PC-3 (cell line): Measurements from ENCODE around the gene ANKS1B. TPM values are rescaled to one million over a fixed set of nuclear protein-coding genes. Genes with fewer than 3 reads are reported as not detected.

Experiments
- ATAC-seq: fragments of 200-7000 bp; cut with Tn5 transposase; 2 replicates; pipeline ENCODE4 v1.9.1; 2020; ENCODE audit warnings: mild to moderate bottlenecking, moderate library complexity
- BruUV-seq: library from RNA; stranded (reverse); fragments of 400-500 nt; replicated peaks from 2 replicates; lab custom pipeline; 2021; lab: Mats Ljungman, UMichigan
- CTCF ChIA-PET: fragments of 300-600 bp; sonication (Branson Sonifier 250); formaldehyde crosslinking; loops from one replicate; lab custom pipeline; 2022; ENCODE audit warnings: antibody characterized with exemption; lab: Charles Lee
- POLR2A ChIA-PET: fragments of 300-600 bp; sonication (Branson Sonifier 250); formaldehyde crosslinking; loops from one replicate; lab custom pipeline; 2022; ENCODE audit warnings: antibody characterized with exemption; ENCODE audit not compliant: unreplicated experiment; lab: Charles Lee
- DNase-seq: peaks from one replicate; pipeline ENCODE4 v3.0.0-alpha.2; 2015
- H2AFZ ChIP-seq: fragments of 300-600 bp; sonication (generic); 2 replicates; pipeline ENCODE4 v1.6.0; 2016; ENCODE audit warnings: antibody characterized with exemption, low read length
- H3F3A ChIP-seq: fragments of 300-600 bp; sonication (generic); one replicate; pipeline ENCODE4 v1.6.0; 2017; ENCODE audit warnings: antibody characterized with exemption, low read length, control low read depth, mild to moderate bottlenecking; ENCODE audit not compliant: unreplicated experiment
- H3K27ac ChIP-seq: fragments of 300-600 bp; sonication (generic); 2 replicates; pipeline ENCODE4 v1.5.1; 2016; ENCODE audit warnings: mild to moderate bottlenecking, low read length
- H3K27me3 ChIP-seq: fragments of 300-600 bp; sonication (generic); 2 replicates; pipeline ENCODE4 v1.6.1; 2016; ENCODE audit warnings: low read length, mixed read lengths
- H3K36me3 ChIP-seq: fragments of 300-600 bp; sonication (generic); 2 replicates; pipeline ENCODE4 v1.6.1; 2016; ENCODE audit warnings: low read depth, mixed run types, low read length, mixed read lengths
- H3K4me1 ChIP-seq: fragments of 300-600 bp; sonication (generic); 2 replicates; pipeline ENCODE4 v1.5.1; 2016; ENCODE audit warnings: low read length; ENCODE audit not compliant: insufficient read depth
- H3K4me2 ChIP-seq: fragments of 300-600 bp; sonication (generic); 2 replicates; pipeline ENCODE4 v1.6.0; 2016; ENCODE audit warnings: low read length
- H3K4me3 ChIP-seq: fragments of 300-600 bp; sonication (generic); 2 replicates; pipeline ENCODE4 v1.5.1; 2016; ENCODE audit warnings: mild to moderate bottlenecking, low read length, mixed read lengths
- H3K79me2 ChIP-seq: fragments of 300-600 bp; sonication (generic); 2 replicates; pipeline ENCODE4 v1.6.1; 2017; ENCODE audit warnings: low read length, mixed read lengths
- H3K9ac ChIP-seq: fragments of 300-600 bp; sonication (generic); 2 replicates; pipeline ENCODE4 v1.6.0; 2016; ENCODE audit warnings: mild to moderate bottlenecking, low read length
- H3K9me2 ChIP-seq: fragments of 300-600 bp; sonication (generic); replicated peaks from 2 replicates; pipeline ENCODE4 v1.6.1; 2016; ENCODE audit warnings: mixed run types, low read length, mixed read lengths
- H3K9me3 ChIP-seq: fragments of 300-600 bp; sonication (generic); 2 replicates; pipeline ENCODE4 v1.6.1; 2016; ENCODE audit warnings: low read length, mixed read lengths
- H4K20me1 ChIP-seq: fragments of 300-600 bp; sonication (generic); 2 replicates; pipeline ENCODE4 v1.6.1; 2016; ENCODE audit warnings: low read length, mixed read lengths
- EZH2 ChIP-seq: fragments of 300-600 bp; sonication (generic); IDR thresholded peaks from one replicate; pipeline ENCODE4 v1.6.1; 2017; ENCODE audit warnings: antibody characterized with exemption, mild to moderate bottlenecking, low read length; ENCODE audit not compliant: unreplicated experiment
- EZH2phosphoT487 ChIP-seq: fragments of 300-600 bp; sonication (generic); IDR thresholded peaks from 2 replicates; pipeline ENCODE4 v1.6.1; 2018; ENCODE audit warnings: mild to moderate bottlenecking, antibody characterized with exemption, low read length, borderline replicate concordance
- intact Hi-C: fragments of 100-400 bp; cut with micrococcal nuclease; formaldehyde crosslinking; loops from 2 replicates; pipeline ENCODE4 v1.9.0; 2023
- total RNA-seq: library from RNA; depleted of rRNA; stranded (reverse); fragments of >200 nt; gene quantifications from 2 replicates; pipeline ENCODE4 v1.2.3, GENCODE V29; 2014
- TF ChIP-seq, protein P1 (sequence below): fragments of 300-600 bp; sonication (generic); conservative IDR thresholded peaks from 2 replicates; pipeline ENCODE4 v1.5.1; 2017; ENCODE audit warnings: antibody characterized with exemption, low read depth, mild to moderate bottlenecking, low read length

Gene ANKS1B
- total RNA-seq, 1 experiment from 2014 or later = 0.07 TPM

DNA sequence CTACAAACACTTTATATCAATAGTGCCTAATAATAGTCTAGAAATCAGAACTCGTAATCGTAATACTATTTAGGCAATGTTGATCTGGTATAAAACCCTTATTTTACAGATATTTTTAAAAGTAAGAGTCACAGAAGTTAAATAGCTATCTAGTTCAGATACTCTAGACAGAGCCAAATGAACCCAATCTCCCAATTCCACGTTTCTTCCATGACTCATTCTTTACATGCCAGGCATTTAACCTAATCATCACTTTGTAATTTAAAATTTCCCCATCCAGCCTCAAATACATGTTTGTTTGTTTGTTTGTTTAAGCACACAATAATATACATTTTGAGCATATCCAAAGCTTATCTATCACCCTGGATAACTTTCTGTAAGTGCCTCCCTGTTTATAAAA, 373.6 kb downstream of the ANKS1B start:
- no peak for TF ChIP-seq EZH2phosphoT487
- TF ChIP-seq, protein P1, sequence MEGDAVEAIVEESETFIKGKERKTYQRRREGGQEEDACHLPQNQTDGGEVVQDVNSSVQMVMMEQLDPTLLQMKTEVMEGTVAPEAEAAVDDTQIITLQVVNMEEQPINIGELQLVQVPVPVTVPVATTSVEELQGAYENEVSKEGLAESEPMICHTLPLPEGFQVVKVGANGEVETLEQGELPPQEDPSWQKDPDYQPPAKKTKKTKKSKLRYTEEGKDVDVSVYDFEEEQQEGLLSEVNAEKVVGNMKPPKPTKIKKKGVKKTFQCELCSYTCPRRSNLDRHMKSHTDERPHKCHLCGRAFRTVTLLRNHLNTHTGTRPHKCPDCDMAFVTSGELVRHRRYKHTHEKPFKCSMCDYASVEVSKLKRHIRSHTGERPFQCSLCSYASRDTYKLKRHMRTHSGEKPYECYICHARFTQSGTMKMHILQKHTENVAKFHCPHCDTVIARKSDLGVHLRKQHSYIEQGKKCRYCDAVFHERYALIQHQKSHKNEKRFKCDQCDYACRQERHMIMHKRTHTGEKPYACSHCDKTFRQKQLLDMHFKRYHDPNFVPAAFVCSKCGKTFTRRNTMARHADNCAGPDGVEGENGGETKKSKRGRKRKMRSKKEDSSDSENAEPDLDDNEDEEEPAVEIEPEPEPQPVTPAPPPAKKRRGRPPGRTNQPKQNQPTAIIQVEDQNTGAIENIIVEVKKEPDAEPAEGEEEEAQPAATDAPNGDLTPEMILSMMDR = no peak
- TF ChIP-seq EZH2 = no peak

DNA sequence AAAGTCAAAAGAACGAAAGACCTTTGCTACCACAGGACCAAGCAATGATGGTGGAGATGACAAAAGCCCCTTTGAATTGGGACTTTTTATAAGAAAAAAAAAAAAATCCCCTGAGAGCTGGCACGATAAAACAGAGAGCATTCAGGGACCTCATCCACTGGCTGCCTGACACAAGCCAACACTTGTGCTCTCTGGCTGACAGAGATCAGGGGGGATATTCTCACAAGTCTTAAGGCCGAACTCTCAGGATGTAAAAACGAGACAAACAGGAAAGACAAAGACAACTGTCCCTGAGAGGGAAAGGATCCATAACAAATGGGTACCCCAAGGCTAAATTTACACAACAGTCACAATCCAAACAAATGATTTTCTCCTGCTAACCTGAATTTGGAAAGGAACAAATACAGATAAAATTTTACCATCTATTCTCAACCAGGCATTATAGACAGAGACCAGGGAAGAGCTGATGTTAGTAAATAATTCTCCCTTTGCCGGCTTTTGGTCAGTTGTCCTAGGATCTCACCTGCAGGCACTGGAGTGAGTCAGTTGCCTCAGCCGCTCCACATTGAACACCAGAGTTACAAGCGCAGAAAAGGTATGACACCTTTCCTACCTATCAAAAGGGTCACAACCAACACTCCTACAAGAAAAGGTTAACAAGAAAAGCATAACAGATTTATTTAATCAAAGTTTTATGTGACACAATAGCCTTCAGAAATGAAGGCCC, 375.1 kb downstream of the ANKS1B start:
- ChIA-PET POLR2A (no interaction called here), CTCF (no interaction called here)
- no peak overlapping the region for H3K4me2 ChIP-seq
- no peaks in the 10 kb centered on the region for H3K36me3 ChIP-seq
- no peak overlapping the region for H3K4me3 ChIP-seq
- H3K9me2 ChIP-seq = no peaks in the 10 kb centered on the region
- H4K20me1 ChIP-seq = no peaks in the 10 kb centered on the region
- no peaks in the 10 kb centered on the region for H3K4me1 ChIP-seq
- TF ChIP-seq EZH2 (no peak), EZH2phosphoT487 (no peak)
- TF ChIP-seq, protein P1 = no peak
- no peaks in the 10 kb centered on the region for H3K27me3 ChIP-seq
- intact Hi-C loops = no loop called here
- no peak overlapping the region for H2AFZ ChIP-seq
- no peaks in the 10 kb centered on the region for H3K9me3 ChIP-seq
- ATAC-seq = no peak; the same call in 1 of the 2 replicates
- DNase-seq = no peak
- H3K27ac ChIP-seq = no peak overlapping the region
- H3K9ac ChIP-seq = no peak overlapping the region
- H3K79me2 ChIP-seq = no peaks in the 10 kb centered on the region
- BruUV-seq = no TSS peak
- no peaks in the 10 kb centered on the region for H3F3A ChIP-seq

More for the DNA sequence above, 373.6 kb downstream of the ANKS1B start:
- H2AFZ ChIP-seq = no peak overlapping the region
- CTCF ChIA-PET = no interaction called here
- H3K4me1 ChIP-seq = no peaks in the 10 kb centered on the region
- no peaks in the 10 kb centered on the region for H3K9me3 ChIP-seq
- no peaks in the 10 kb centered on the region for H3F3A ChIP-seq
- no TSS peak for BruUV-seq
- no peaks in the 10 kb centered on the region for H3K79me2 ChIP-seq
- no peak overlapping the region for H3K4me3 ChIP-seq
- H3K9me2 ChIP-seq = no peaks in the 10 kb centered on the region
- ATAC-seq (peak; percentile 31; the same call in 1 of the 2 replicates), DNase-seq (peak; percentile 38)
- intact Hi-C loops = no loop called here
- H3K36me3 ChIP-seq = no peaks in the 10 kb centered on the region
- POLR2A ChIA-PET = no interaction called here
- no peaks in the 10 kb centered on the region for H4K20me1 ChIP-seq
- H3K9ac ChIP-seq = no peak overlapping the region
- no peak overlapping the region for H3K27ac ChIP-seq
- peak overlapping the region; percentile 12; the same call in 1 of the 2 replicates for H3K4me2 ChIP-seq
- no peaks in the 10 kb centered on the region for H3K27me3 ChIP-seq

DNA sequence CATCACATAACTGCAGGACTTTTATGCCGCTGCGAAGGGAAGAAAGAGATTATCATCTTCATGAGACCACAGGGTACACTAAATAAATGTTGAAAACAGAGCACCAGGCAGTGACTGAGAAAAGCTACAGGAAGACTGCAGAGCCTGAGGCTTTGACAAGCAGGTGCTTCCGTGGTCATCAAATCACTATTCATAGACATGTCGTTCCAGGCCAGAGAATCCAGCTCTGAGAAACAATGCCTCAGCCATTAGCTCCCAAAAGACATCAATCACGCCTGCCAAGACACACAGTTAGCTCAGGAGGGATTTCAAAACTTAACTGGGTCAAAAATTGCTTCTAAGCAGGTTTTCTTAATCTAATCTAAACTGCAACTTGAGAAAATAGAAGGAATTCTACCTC, 384.3 kb downstream of the ANKS1B start:
- H3K27me3 ChIP-seq = no peaks in the 10 kb centered on the region
- CTCF ChIA-PET = no interaction called here
- H3F3A ChIP-seq = no peaks in the 10 kb centered on the region
- TF ChIP-seq EZH2phosphoT487 = no peak
- TF ChIP-seq, protein P1 = no peak
- TF ChIP-seq EZH2 = no peak
- no peak overlapping the region for H3K9ac ChIP-seq
- DNase-seq (no peak), ATAC-seq (no peak)
- intact Hi-C loops = no loop called here
- no TSS peak for BruUV-seq
- H3K4me3 ChIP-seq = no peak overlapping the region
- no peaks in the 10 kb centered on the region for H3K36me3 ChIP-seq
- no peaks in the 10 kb centered on the region for H4K20me1 ChIP-seq
- H3K79me2 ChIP-seq = no peaks in the 10 kb centered on the region
- H3K9me3 ChIP-seq = no peaks in the 10 kb centered on the region
- H3K9me2 ChIP-seq = no peaks in the 10 kb centered on the region
- no peak overlapping the region for H2AFZ ChIP-seq
- H3K4me1 ChIP-seq = no peaks in the 10 kb centered on the region
- POLR2A ChIA-PET = no interaction called here
- no peak overlapping the region for H3K27ac ChIP-seq
- no peak overlapping the region for H3K4me2 ChIP-seq
